HepG2 (cell line): Measurements from ENCODE around the gene CCDC154. TPM values are rescaled to one million over a fixed set of nuclear protein-coding genes. Genes with fewer than 3 reads are reported as not detected.

ENCODE experiments used
- ATRX ChIP-seq: sonication (generic); formaldehyde crosslinking; IDR thresholded peaks from 2 replicates; pipeline ENCODE4 v1.4.0; 2020; ENCODE audit warnings: missing genetic modification reagents, borderline replicate concordance
- HNRNPH1 ChIP-seq: fragments of 200-400 bp; formaldehyde crosslinking; optimal IDR thresholded peaks from 2 replicates; pipeline ENCODE3; 2017; ENCODE audit warnings: mild to moderate bottlenecking, low read depth, low read length
- HOXA5 ChIP-seq: sonication (generic); formaldehyde crosslinking; IDR thresholded peaks from 2 replicates; pipeline ENCODE4 v1.4.0; 2020; ENCODE audit warnings: missing genetic modification reagents
- MIXL1 ChIP-seq: IDR thresholded peaks from 2 replicates; pipeline ENCODE4 v1.6.1; 2016
- NFE2 ChIP-seq: sonication (generic); formaldehyde crosslinking; IDR thresholded peaks from 2 replicates; pipeline ENCODE4 v1.4.0; 2020; ENCODE audit warnings: missing genetic modification reagents
- PRMT3 ChIP-seq: sonication (generic); formaldehyde crosslinking; IDR thresholded peaks from 2 replicates; pipeline ENCODE4 v1.8.1; 2022; ENCODE audit warnings: low read depth, mild to moderate bottlenecking, moderate library complexity, missing genetic modification reagents, borderline replicate concordance
- RFX1 ChIP-seq: fragments of 450-650 bp; IDR thresholded peaks from 2 replicates; pipeline ENCODE4 v1.6.1; 2017
- RNF219 ChIP-seq: sonication (generic); formaldehyde crosslinking; IDR thresholded peaks from 2 replicates; pipeline ENCODE4 v1.5.0; 2020; ENCODE audit warnings: mild to moderate bottlenecking, missing genetic modification reagents
- TCF7 ChIP-seq: sonication (generic); IDR thresholded peaks from 2 replicates; pipeline ENCODE4 v1.6.1; 2016; ENCODE audit warnings: antibody characterized with exemption, low read depth
- XRCC5 ChIP-seq: fragments of 200-400 bp; formaldehyde crosslinking; optimal IDR thresholded peaks from 2 replicates; pipeline ENCODE3; 2017; ENCODE audit warnings: mild to moderate bottlenecking, low read length
- ZBTB10 ChIP-seq: sonication (generic); formaldehyde crosslinking; IDR thresholded peaks from 2 replicates; pipeline ENCODE4 v1.4.0; 2020; ENCODE audit warnings: missing genetic modification reagents, borderline replicate concordance
- ZFP82 ChIP-seq: sonication (generic); formaldehyde crosslinking; IDR thresholded peaks from 2 replicates; pipeline ENCODE4 v1.5.1; 2020; ENCODE audit warnings: mild to moderate bottlenecking, missing genetic modification reagents, borderline replicate concordance
- ZNF296 ChIP-seq: sonication (generic); formaldehyde crosslinking; conservative IDR thresholded peaks from 2 replicates; pipeline ENCODE4 v1.5.0; 2020; ENCODE audit warnings: mild to moderate bottlenecking, missing genetic modification reagents
- ZNF337 ChIP-seq: sonication (generic); formaldehyde crosslinking; IDR thresholded peaks from 2 replicates; pipeline ENCODE4 v1.5.1; 2020; ENCODE audit warnings: missing genetic modification reagents, low read depth, mild to moderate bottlenecking, borderline replicate concordance
- ZNF737 ChIP-seq: sonication (generic); formaldehyde crosslinking; IDR thresholded peaks from 2 replicates; pipeline ENCODE4 v1.5.0; 2020; ENCODE audit warnings: missing genetic modification reagents, mild to moderate bottlenecking, borderline replicate concordance
- polyA plus RNA-seq, 8 experiments: library from polyadenylated mRNA; depleted of rRNA in 3 of 8; stranded (reverse) in 7 of 8; unstranded in 1 of 8; fragments of >200 nt; fragmentation: Illumina TruSeq in 4 of 8; extraction: Trizol in 4 of 8; gene quantifications; 2 replicates each; pipeline versions ENCODE4 v1.2.1 to v1.2.3, GENCODE V29; 2011 to 2016; ENCODE audit warnings: low read depth in 4 of 8, missing spikeins in 1 of 8, mixed read lengths in 1 of 8; ENCODE audit not compliant: insufficient read depth in 1 of 8
- total RNA-seq, 5 experiments: library from RNA; depleted of rRNA; stranded (reverse); fragments of >200 nt; fragmentation: Illumina TruSeq; extraction: Trizol; gene quantifications; 2 replicates each; pipeline ENCODE4 v1.2.3, GENCODE V29; 2016; ENCODE audit warnings: low read depth in 1 of 5
- TF ChIP-seq, protein P1 (sequence below), 2 experiments: IDR thresholded peaks; 2 replicates each; pipeline ENCODE4 v1.6.1; 2011 to 2012; ENCODE audit warnings: low read length in 2 of 2, borderline replicate concordance in 1 of 2, low read depth in 1 of 2, mild to moderate bottlenecking in 1 of 2, moderate library complexity in 1 of 2

The CCDC154 gene
- total and polyA plus RNA-seq, 2 of the 13 experiments (the other 11 are each of a cell fraction or from before 2014, with no cell fraction given), result 0.92 to 1.5 TPM

GRCh38 chr16:1491327-1491726 lies 47.0 kb upstream of the CCDC154 start (continued):
- TF ChIP-seq PRMT3 (CRISPR knock-in tag) (no peak), NFE2 (CRISPR knock-in tag) (no peak), ZFP82 (CRISPR knock-in tag) (no peak), ZBTB10 (CRISPR knock-in tag) (no peak), HNRNPH1 (no peak), XRCC5 (peak; percentile 22), ZNF337 (no peak), ATRX (CRISPR knock-in tag) (no peak), ZNF296 (CRISPR knock-in tag) (no peak), TCF7 (no peak), HOXA5 (no peak), MIXL1 (CRISPR knock-in tag) (no peak), RFX1 (no peak), RNF219 (CRISPR knock-in tag) (no peak), ZNF737 (CRISPR knock-in tag) (no peak)
- TF ChIP-seq, protein P1, sequence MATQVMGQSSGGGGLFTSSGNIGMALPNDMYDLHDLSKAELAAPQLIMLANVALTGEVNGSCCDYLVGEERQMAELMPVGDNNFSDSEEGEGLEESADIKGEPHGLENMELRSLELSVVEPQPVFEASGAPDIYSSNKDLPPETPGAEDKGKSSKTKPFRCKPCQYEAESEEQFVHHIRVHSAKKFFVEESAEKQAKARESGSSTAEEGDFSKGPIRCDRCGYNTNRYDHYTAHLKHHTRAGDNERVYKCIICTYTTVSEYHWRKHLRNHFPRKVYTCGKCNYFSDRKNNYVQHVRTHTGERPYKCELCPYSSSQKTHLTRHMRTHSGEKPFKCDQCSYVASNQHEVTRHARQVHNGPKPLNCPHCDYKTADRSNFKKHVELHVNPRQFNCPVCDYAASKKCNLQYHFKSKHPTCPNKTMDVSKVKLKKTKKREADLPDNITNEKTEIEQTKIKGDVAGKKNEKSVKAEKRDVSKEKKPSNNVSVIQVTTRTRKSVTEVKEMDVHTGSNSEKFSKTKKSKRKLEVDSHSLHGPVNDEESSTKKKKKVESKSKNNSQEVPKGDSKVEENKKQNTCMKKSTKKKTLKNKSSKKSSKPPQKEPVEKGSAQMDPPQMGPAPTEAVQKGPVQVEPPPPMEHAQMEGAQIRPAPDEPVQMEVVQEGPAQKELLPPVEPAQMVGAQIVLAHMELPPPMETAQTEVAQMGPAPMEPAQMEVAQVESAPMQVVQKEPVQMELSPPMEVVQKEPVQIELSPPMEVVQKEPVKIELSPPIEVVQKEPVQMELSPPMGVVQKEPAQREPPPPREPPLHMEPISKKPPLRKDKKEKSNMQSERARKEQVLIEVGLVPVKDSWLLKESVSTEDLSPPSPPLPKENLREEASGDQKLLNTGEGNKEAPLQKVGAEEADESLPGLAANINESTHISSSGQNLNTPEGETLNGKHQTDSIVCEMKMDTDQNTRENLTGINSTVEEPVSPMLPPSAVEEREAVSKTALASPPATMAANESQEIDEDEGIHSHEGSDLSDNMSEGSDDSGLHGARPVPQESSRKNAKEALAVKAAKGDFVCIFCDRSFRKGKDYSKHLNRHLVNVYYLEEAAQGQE (IDR thresholded peaks at IDR 0.05; ENCODE audit: borderline replicate concordance in 1 of 2, low read depth in 1 of 2, low read length in 2 of 2), result no peak
- TF ChIP-seq, all 625 proteins: peak for 8
